Esophagus squamous epithelium (tissue), 5 donors: ENCODE measurements around the gene STUB1. TPM values are rescaled to one million over a fixed set of nuclear protein-coding genes. Genes with fewer than 3 reads are reported as not detected.

ENCODE experiments used
- DNase-seq: peaks from one replicate; lab custom pipeline; 2025; lab: John Stamatoyannopoulos, UW
- H3K27ac ChIP-seq, 4 donors: fragments of 200-600 bp; sonication (generic); one replicate each; pipeline ENCODE4 v1.5.1; 2016 to 2019; ENCODE audit warnings: mild to moderate bottlenecking in 1 of 4
- H3K27me3 ChIP-seq, 4 donors: fragments of 200-600 bp; sonication (generic); 1 replicate in 3 of 4; 2 replicates in 1 of 4; pipeline versions ENCODE4 v1.5.1 to v1.6.0; 2017 to 2021; ENCODE audit warnings: antibody characterized with exemption in 1 of 4
- H3K36me3 ChIP-seq, 3 donors: fragments of 200-600 bp; sonication (generic); one replicate each; pipeline ENCODE4 v1.5.1; 2016 to 2019
- H3K4me1 ChIP-seq, 3 donors: fragments of 200-600 bp; sonication (generic); one replicate each; pipeline ENCODE4 v1.5.1; 2017 to 2019
- H3K4me3 ChIP-seq, 4 donors: fragments of 200-600 bp; sonication (generic); 1 replicate in 3 of 4; 2 replicates in 1 of 4; pipeline ENCODE4 v1.5.1; 2016 to 2019; ENCODE audit warnings: mild to moderate bottlenecking in 2 of 4, moderate library complexity in 1 of 4
- H3K9me3 ChIP-seq, 3 donors: fragments of 200-600 bp; sonication (generic); one replicate each; pipeline ENCODE4 v1.5.1; 2016 to 2019
- POLR2A ChIP-seq, 4 donors: fragments of 450-650 bp; IDR thresholded peaks; one replicate each; pipeline ENCODE4 v1.6.1; 2017; ENCODE audit warnings: antibody characterized with exemption in 4 of 4, mild to moderate bottlenecking in 4 of 4, moderate library complexity in 3 of 4
- WGBS, 2 donors: methylation state at CpG; one replicate each; pipeline ENCODE4 v1.1.5; 2018; 5-methylcytosine and 5-hydroxymethylcytosine counted together
- intact Hi-C: fragments of 100-400 bp; cut with DNase I; formaldehyde crosslinking; loops from one replicate; pipeline ENCODE4 v1.15.0; 2022
- total RNA-seq, 4 donors: library from RNA; depleted of rRNA; stranded (reverse); fragments of >200 nt; gene quantifications; one replicate each; pipeline ENCODE4 v1.1.0, GENCODE V29; 2016
- TF ChIP-seq, protein P1 (sequence below), 6 experiments: fragments of 450-650 bp in 4 of 6; fragments of 200-600 bp in 2 of 6; sonication (generic) in 2 of 6; IDR thresholded peaks; one replicate each; pipeline ENCODE4 v1.5.1; 2016 to 2019; ENCODE audit warnings: antibody characterized with exemption in 6 of 6, mild to moderate bottlenecking in 4 of 6, moderate library complexity in 4 of 6
- donor health status: DM: yes; HTN: yes; CAD: no.

Gene STUB1
- total RNA-seq, 4 donors from 2014 or later = 102 to 148 (median 120) TPM

DNA sequence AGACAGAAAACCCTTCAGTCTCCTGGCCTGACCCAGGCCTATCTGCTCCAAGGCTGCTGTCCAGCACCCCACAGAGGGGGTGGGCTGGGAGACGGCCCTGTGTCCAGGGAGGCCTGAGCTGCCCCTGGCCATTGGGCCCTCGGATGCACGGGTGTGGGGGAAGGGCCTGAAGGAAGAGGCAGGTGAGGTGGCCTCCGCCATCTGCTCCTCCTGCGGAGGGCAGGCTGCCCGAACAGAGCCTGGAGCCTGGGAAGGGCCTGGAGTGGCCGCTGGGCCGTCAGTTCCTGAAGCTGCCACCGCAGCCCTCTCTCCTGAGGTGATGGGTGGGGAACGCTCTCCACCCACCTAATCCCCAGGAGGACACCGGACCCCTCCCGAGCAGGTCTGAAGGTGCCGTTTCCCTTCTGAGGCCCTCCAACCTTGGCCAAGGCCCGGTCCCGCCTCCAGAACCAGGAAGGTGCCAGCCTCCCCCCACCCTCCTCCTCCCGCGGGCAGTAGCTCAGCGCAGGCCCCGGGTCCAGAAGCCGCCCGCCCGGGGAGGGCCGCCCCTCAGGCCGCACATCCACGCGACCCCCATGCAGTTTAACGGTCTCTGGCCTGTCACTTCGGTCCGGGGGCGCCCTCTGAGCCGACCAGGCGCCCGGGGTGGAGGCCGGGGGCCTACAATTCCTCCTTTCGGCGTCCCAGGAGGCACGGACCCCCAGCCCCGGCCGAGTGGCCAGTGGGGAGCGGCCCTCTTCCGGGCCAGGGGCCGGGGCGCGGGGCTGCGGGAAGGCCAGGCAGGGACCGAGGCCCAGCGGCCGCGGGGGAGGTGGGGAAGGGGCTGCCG, 24.6 kb downstream of the STUB1 start:
- H3K27me3 ChIP-seq = peaks cover 32 to 100% (median 56%) of the 10 kb centered on the region in 4 donors
- DNase-seq = no peak
- TF ChIP-seq, protein P1, sequence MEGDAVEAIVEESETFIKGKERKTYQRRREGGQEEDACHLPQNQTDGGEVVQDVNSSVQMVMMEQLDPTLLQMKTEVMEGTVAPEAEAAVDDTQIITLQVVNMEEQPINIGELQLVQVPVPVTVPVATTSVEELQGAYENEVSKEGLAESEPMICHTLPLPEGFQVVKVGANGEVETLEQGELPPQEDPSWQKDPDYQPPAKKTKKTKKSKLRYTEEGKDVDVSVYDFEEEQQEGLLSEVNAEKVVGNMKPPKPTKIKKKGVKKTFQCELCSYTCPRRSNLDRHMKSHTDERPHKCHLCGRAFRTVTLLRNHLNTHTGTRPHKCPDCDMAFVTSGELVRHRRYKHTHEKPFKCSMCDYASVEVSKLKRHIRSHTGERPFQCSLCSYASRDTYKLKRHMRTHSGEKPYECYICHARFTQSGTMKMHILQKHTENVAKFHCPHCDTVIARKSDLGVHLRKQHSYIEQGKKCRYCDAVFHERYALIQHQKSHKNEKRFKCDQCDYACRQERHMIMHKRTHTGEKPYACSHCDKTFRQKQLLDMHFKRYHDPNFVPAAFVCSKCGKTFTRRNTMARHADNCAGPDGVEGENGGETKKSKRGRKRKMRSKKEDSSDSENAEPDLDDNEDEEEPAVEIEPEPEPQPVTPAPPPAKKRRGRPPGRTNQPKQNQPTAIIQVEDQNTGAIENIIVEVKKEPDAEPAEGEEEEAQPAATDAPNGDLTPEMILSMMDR (IDR thresholded peaks at IDR 0.05) = no peak
- TF ChIP-seq POLR2A (IDR thresholded peaks at IDR 0.05) = no peak
- H3K9me3 ChIP-seq = no peaks in the 10 kb centered on the region
- WGBS, 2 donors = 3% methylated on average over 8 of the region's 50 CpGs; no CpG with 5 or more reads in 1 of the 2 donors
- intact Hi-C loops = no loop called here
- H3K4me1 ChIP-seq = peaks cover 8 to 56% (median 27%) of the 10 kb centered on the region in 3 donors
- peak overlapping the region in 2 of 4 donors; percentile 41 to 53 for H3K4me3 ChIP-seq
- no peaks in the 10 kb centered on the region for H3K36me3 ChIP-seq
- no peak overlapping the region for H3K27ac ChIP-seq

DNA sequence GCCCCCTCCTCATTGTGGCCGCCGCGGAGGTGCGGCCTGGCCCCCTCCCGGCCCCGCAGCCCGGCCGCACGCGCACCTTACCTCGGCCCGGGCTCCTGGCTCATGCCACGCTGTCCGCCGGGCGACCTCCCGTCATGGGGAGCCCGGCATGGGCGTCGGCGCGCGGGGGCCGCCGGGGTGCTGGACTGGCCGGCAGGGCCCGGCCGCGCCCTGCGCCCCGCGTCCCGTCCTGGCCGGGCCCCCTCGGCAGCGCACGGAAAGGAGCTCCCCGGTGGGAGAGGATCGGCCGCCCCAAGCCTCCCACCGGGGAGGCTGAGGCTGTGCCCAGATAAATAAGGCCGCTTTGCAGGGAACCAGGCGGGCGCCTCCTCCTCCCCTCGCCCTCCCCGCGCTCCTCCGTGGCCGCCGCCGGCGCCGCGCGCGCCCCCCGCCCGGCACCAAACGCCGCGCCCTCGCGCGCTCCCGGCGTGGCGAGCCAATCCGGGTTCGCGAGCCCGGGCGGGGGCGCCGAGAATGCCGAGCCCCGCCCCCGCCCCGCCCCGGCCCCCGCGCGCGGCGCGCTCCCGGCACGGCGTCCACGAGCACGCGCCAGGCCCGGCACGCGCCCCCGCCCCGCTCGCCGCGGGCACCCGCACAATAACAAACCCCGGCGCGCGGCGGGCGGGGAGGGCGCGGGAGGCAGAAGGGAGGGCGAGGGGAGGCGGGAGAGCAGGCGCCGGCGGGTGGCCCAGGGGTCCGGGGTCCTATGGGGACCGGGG, 25.4 kb downstream of the STUB1 start, which contains the start of gene FBXL16:
Gene FBXL16, minus strand, starts transcription at position 371 of the 758 bp plus-strand sequence. CDS start 8,396 bp downstream, outside the sequence.
- peaks cover 32 to 100% (median 57%) of the 10 kb centered on the region in 4 donors for H3K27me3 ChIP-seq
- no peak for DNase-seq
- H3K36me3 ChIP-seq = no peaks in the 10 kb centered on the region
- H3K4me1 ChIP-seq = peaks cover 10 to 56% (median 25%) of the 10 kb centered on the region in 3 donors
- 3% methylated on average over 17 of the region's 115 CpGs; no CpG with 5 or more reads in 1 of the 2 donors for WGBS, 2 donors
- H3K9me3 ChIP-seq = no peaks in the 10 kb centered on the region
- intact Hi-C loops = no loop called here
- peak within 1 kb of the TSS in 3 of 4 donors; percentile 6 to 53 (median 41) for H3K4me3 ChIP-seq
- no peak within 1 kb of the TSS for H3K27ac ChIP-seq
- TF ChIP-seq, protein P1 (IDR thresholded peaks at IDR 0.05) = no peak
- TF ChIP-seq POLR2A (IDR thresholded peaks at IDR 0.05) = no peak

DNA sequence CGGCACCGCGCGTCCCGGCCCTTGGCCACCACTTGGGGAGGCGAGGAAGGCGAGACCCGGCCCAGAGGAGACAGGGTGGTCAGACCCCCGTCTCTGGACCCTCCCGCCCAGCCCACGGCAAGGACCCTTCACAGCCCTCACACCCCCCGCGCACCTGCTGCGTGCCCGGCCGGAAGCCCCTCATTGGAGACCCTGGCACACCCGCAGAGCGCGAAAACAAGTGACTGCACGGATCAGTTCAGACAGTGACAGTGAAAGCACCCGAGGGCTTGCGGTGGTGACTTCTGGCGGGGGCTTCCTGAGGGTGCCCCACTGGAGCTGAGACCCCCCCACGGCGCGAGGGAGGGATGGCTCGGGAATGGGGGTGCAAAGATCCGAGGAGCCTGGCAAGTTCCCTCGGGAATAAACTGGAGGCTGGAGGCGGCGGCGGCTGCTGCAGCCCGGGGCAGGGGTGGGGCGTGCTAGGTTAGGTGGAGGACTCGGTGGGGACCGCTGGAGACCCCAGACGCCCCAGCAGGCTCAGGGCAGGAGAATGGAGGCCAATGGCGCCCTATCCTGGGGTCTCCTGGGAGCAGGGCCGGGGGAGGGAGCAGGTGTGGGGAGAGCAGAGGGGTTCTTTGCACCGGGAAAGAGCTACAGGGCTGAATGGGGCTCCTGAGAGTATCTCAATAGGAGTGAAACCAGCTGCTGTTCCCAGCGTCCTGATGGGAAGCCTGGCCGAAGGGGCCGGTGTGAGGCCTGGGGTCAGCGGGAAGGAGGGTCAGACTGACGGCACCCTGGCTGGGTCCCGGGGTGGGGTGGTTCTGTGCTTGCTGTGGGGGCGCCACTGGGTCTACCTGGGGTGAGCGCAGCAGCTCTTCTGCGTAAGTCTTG, 26.2 kb downstream of the STUB1 start:
- Histone ChIP-seq H3K27ac (no peak overlapping the region), H3K9me3 (no peaks in the 10 kb centered on the region), H3K36me3 (no peaks in the 10 kb centered on the region), H3K27me3 (peaks cover 32 to 100% (median 59%) of the 10 kb centered on the region in 4 donors), H3K4me1 (peaks cover 12 to 57% (median 17%) of the 10 kb centered on the region in 3 donors), H3K4me3 (peak overlapping the region in 2 of 4 donors; percentile 41 to 53)
- WGBS, 2 donors = 0% methylated on average over 2 to 10 of the region's 49 CpGs
- intact Hi-C loops = no loop called here
- TF ChIP-seq POLR2A (IDR thresholded peaks at IDR 0.05) = no peak
- TF ChIP-seq, protein P1 (IDR thresholded peaks at IDR 0.05) = no peak
- DNase-seq = no peak

DNA sequence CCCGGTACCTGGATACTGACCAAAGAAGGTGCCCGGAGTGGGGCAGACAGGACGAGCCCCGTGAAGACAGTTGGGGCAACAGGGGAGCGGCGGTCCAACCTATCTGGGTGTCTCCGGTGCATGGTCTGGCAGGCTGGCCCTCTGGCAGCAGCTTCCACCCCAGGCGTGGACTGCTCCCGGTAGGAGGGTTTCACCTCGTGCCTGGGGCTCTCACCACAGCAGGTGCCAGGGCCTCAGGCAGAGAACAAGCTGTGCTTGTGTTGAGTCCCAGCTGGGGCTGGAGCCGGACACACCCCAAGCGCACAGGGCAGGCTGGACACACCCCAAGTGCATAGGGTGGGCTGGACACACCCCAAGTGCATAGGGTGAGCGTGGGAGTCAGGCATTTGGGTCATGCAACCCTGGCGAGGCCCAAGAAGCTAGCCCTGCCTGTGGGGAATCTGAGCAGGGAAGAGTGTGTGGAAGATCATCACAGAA, 26.9 kb downstream of the STUB1 start:
- WGBS, 2 donors = 0 to 32% methylated on average over 2 of the region's 14 CpGs
- DNase-seq = no peak
- TF ChIP-seq, protein P1 (IDR thresholded peaks at IDR 0.05) = no peak
- TF ChIP-seq POLR2A (IDR thresholded peaks at IDR 0.05) = no peak

More for the DNA sequence above, 26.9 kb downstream of the STUB1 start:
- peaks cover 16 to 64% (median 16%) of the 10 kb centered on the region in 3 donors for H3K4me1 ChIP-seq
- H3K27me3 ChIP-seq = peaks cover 26 to 100% (median 52%) of the 10 kb centered on the region in 4 donors
- no peaks in the 10 kb centered on the region for H3K9me3 ChIP-seq
- no peak overlapping the region for H3K27ac ChIP-seq
- no peaks in the 10 kb centered on the region for H3K36me3 ChIP-seq
- intact Hi-C loops = no loop called here
- no peak overlapping the region for H3K4me3 ChIP-seq
